ENCODE results near the gene CHCHD6.

Gene CHCHD6

DNA sequence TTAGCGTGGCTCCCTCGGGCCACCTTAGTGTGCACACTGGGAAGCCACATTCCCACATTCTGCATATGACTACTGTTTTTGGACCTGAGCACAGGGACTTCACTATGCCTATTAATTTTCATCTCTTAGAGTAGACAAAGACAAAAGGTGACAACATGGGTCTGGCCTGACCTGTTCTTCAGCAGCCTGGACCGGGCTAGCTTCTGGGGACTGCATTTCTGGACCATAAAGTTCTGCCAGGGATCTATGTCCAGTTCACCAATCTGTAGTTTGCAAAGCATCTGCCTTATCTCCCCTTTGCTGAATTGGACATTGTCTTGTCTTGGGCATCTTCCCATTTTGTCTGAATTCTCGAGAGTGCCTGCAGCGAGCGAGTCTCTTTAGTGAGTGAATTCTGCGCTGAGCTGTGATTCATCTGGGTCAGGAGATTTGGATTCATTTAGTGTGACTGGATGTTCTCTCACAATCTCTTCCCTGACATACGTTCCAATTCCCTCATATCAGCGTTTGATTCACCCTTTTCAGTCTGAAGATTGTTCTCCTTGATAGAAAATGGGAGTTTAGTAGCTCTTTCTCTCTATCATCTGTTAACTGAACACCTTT is 166.7 kb downstream of the CHCHD6 start:
- no peak for DNase-seq

GRCh38 chr3:126872701-126873342 is 168.8 kb downstream of the CHCHD6 start:
- no peak for DNase-seq

GRCh38 chr3:126873416-126873815 is 169.4 kb downstream of the CHCHD6 start:
- DNase-seq, result no peak

GRCh38 chr3:126878664-126879063 is 174.6 kb downstream of the CHCHD6 start:
- no peak for DNase-seq

- no peak for DNase-seq
Measured at GRCh38 chr3:126880901-126881300, 176.9 kb downstream of the CHCHD6 start.

DNA sequence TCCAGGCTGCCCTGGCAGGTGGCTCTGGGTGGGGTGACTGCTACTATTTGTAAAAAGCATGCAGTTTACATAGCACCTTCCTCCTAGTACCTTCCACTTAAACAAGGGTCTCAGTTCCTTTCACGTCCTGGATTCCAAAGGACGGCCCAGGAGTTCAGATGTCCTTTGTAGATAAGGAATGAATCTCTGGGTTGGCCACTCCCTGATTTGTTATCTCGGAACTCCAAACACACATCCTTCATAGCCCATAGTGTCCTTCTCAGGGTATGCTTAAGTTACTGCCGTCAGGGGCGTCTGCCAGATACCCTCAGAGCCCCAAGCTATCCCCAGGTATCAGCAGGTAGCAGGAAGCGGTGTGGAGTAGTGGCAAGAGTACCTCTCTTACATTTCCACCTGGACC is 177.8 kb downstream of the CHCHD6 start:
- DNase-seq, result no peak

DNA sequence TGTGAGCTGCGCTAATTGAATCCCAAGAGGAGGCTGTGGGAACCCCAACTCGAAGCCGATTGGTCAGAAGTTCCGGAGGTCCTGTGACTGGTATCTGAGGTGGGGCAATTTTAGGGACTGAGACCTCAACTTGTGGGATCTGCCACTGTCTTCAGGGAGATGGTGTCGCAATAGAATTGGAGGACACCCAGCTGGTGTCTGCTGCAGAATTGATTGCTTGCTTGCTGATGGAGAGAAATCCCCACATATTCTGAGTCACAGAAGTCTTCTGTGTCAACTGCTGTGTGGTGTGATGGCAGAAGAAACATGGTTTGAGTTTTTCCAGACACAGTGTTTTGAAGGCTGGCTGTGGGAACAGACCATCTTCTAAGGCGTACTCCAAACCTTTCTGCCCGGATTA is 179.2 kb downstream of the CHCHD6 start:
- no peak for DNase-seq

DNA sequence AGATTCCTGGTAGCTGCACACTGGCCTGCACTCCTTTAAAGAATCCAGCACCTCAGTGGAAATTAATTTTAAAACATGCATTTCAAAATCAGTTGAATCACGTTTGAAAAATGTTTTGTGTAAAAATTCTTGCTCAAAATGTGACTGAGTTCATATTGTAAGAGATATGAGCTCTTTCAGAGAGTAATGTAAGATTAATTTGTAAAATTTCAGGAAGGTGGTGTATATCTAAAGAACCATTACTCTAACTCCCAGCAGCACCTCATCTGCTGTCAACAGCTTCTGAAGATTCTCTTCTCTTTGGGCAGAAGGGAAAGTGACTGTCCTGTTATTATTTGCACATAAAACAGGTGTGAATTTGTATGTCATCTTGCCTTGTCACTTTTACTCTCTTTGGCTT is 181.4 kb downstream of the CHCHD6 start:
- DNase-seq, result no peak

DNA sequence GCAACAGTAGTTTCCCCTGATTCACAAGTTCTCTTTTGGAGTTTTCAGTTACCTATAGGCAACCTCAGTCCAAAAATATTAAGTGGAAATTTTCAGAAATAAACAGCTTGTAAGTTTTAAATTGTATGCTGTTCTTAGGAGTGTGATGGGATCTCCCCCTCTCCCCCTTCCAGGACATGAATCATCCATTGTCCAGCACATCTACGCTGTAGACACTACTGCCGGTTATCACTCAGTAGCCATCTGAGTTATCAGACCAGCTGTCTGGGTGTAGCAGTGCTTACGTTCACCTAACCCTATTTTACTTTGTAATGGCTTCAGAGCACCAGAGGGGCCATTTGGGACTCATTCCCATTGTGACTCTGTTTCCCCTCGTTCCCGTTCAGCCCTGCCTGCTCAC is 182.2 kb downstream of the CHCHD6 start:
- DNase-seq, result no peak

DNA sequence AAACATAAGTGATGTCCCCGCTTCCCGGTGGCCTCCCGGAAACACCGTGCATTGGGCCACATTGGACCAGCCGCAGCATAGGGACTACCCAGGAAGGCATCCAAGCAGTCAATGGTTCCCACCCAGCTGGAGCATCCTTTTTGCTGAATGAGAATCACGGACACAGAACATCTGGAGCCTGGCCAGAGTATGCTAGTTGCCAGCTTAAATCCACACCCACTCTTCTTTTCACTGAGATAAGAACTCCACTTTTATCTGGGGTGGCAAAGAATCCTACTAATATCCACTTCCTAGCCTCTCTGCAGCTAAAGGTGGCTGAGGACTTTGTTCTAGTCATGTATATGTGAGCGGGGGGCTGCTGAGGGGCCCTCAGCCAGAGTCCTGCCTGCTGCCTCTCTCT is 183.6 kb downstream of the CHCHD6 start:
- DNase-seq, result no peak

DNA sequence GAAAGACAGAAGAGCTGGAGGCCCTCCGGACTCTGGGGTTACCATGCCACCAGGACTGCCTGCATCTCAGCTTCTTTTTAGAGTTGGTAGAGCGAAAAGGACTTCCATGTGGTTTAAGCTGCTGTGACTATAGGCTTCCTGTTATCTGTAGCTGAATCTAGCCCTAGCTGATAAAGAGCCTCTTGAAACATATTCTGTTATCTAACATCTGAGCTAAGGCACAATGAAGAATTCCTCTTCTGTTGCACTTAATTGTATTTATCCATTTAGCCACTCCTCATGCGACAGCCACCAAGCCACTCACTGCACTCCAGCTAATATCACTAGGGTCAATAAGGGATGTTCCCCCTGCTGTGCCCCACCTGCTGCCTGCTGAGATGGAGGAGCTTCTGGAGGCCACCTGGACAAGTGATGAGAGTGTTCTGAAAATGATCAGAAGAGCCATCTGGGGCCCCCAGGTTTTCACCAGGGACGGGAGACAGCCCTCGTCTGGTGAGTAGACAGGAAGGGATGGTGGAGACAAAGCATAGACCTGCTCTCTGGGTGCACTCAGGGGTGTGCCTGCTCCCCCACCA is 184.2 kb downstream of the CHCHD6 start:
- peak; percentile 43 for DNase-seq

- DNase-seq, result no peak
Measured at GRCh38 chr3:126889276-126890201, 185.5 kb downstream of the CHCHD6 start.

DNA sequence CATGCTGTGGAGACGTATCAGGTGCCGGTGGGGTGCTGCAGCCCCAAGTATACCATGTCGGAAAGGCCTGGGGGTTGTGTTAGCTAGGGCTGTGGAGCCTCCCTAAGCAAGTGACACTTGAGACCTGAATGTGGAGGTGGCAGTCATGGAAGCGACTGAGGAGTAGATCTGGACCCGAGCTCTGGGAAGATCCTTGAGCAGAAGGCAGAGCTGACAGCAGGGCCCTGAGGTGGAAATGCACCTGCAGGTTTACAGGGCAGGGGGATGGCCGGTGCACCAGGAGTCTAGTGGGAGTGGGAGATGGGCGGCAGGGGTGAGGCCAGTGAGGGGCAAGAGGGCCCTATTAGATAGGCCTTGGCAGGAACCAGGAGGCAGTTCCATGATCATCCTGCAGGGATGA is 187.1 kb downstream of the CHCHD6 start:
- DNase-seq, result no peak

DNA sequence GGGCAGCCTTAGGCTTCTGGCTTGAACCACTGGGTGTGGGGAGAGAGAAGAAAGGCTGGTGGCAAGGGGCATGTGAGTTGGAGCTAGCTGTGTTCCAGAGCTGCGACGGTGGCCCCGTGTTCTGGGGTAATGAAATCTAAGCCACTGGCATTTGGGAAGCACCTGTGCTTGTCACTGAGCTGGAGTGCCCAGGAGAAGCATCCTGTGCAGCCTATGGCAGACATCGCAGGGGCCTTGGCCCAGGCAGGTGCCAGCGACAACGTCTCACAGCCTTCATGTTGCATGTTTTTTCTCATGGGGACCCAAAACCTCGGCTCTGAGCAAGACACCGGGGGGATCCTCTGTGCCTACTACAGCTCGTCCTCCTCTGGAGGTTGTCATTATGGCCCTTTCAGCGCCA is 187.8 kb downstream of the CHCHD6 start:
- DNase-seq, result no peak

- DNase-seq, result no peak
Measured at GRCh38 chr3:126893651-126894050, 189.6 kb downstream of the CHCHD6 start.

DNA sequence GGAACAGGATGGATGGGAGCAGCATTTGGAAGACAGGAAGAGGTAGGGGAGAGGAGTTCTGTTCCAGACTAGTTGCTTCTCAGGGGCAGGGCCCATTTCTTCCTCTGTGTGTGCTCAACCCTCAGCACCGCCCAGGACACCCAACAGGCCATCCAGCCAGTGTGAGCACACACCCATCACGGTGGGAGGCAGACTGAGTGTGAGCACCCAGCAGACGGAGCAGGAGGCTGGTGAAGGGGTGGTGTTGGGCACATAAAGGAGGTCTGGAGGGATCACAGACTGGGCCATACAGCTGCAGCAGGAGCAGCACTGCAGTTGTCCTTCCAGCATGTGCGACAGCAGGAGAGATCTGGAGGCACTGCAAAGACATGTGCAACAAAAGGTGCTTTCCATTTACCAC is 190.4 kb downstream of the CHCHD6 start:
- DNase-seq, result no peak

GRCh38 chr3:126895178-126896066 is 191.4 kb downstream of the CHCHD6 start:
- no peak for DNase-seq

DNA sequence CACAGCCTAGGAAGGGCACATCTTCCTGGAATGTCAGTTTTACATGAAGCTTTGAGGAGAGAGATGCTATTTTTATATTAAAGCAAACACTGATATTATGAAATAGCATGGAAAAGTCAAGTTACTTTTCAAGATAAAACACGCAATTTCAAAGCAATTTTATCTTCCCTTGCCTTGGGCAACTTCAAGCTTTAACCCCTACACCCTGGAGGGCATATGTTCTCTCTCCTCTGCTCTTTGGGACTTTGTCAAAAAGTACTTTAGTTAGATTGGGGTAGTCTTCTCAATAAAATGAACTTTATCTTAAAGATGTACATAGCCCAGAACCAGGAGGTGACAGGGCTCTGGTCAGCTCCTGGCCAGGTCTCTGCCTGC is 192.0 kb downstream of the CHCHD6 start:
- no peak for DNase-seq

DNA sequence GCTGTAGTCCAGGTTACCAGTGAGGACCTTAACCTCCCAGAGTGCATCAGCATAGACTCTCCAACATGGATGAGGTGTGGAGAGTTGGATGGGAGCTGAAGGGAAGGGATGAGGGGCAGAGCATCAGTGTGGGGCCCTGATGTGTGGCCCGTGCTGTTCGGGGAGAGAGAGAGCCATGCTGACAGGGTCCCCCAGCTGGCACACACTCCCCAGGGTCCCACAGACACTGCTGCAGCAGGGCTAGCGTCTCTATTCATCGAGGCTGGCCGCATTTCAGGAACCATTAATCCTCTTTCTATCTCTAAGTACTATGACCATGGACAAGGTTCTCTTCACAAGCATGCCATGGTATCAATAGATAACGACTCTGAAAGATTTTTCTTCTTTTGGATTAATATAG is 192.9 kb downstream of the CHCHD6 start:
- no peak for DNase-seq

DNA sequence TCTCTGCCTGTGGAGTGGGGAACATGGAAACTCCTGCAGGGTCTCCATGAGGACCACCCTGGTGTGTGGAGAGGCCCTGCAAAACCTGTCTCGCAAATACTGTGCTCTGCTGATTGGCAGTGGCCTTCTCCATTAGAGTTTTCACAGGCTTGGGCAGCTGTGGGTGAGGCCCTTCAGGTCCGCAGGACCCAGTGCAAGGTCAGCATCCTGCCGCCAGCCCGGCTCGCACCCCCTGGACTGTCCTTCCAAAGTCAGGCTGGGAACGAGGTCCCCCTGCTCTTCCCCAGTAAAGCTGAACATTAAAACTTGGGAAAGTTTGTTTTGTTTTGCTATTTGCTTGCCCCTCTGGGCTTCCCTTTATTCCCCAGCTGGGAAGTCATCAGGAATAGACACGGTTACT is 193.9 kb downstream of the CHCHD6 start:
- no peak for DNase-seq

DNA sequence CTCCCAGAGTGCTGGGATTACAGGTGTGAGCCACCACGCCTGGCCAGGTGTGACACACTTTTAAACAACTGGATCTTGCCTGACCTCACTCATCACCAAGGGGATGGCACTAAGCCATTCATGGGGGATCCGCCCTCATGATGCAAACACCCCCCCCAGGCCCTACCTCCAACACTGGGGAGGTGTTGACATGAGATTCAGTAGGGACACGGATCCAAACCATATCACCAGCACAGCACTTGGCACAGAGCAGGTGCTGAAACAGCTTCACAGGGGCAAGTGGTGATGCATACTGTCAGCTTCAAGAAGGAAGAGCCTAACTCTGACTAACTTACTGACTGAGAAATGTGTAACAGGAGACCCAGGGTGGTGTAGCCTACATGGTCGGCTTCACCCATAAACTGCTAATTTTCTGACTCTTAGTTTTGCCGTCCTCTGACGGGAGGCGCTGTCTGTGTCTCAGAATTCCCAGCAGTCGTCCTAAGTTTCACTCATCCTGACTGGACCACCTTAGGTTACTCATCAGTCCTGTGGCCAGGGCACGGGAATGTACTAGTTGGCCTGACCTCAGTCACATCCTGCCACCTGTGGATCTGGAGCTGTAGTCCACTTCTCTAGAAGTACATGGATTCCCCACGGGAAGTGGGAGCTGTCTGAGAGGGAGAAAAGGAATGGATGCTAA is 197.0 kb downstream of the CHCHD6 start:
- DNase-seq, result no peak

- no peak for DNase-seq
Measured at GRCh38 chr3:126901631-126902030, 197.6 kb downstream of the CHCHD6 start.

All from hematopoietic multipotent progenitor cell treated with erythropoietin and hydrocortisone succinate and interleukin-3 and kit ligand, for 4 days (in vitro differentiated cells).